HG03139 (cell line): ENCODE results near the gene LRRD1.
"Not testable (repeated sequence)": the region's sequence is repeated elsewhere in the genome, so short reads cannot be mapped to it uniquely, and the experiment has no call there.

Source experiments
- ATAC-seq: cut with Tn5 transposase; IDR thresholded peaks from one replicate; pipeline ENCODE4 v1.9.1; 2021; ENCODE audit not compliant: unreplicated experiment

Gene LRRD1

GRCh38 chr7:92142791-92143190, 36.2 kb downstream of the LRRD1 start:
- ATAC-seq, result not testable (repeated sequence)

- no peak for ATAC-seq
Observed at GRCh38 chr7:92141161-92141560, 37.8 kb downstream of the LRRD1 start.

- ATAC-seq, result no peak
Observed at GRCh38 chr7:92137557-92137956, 41.4 kb downstream of the LRRD1 start.

- ATAC-seq, result no peak
Observed at GRCh38 chr7:92135052-92135889, 43.7 kb downstream of the LRRD1 start.

GRCh38 chr7:92134271-92135051, 44.5 kb downstream of the LRRD1 start, which contains the start of gene CYP51A1:
Gene CYP51A1, minus strand, starts transcription at chr7:92134477. Its CDS starts 113 bp downstream, at chr7:92134364.
- peak; percentile 90 for ATAC-seq

- peak; percentile 22 for ATAC-seq
Observed at GRCh38 chr7:92133737-92134270, 45.1 kb downstream of the LRRD1 start.

GRCh38 chr7:92133133-92133736, 45.7 kb downstream of the LRRD1 start:
- peak; percentile 22 for ATAC-seq

- no peak for ATAC-seq
Observed at GRCh38 chr7:92131764-92132330, 47.1 kb downstream of the LRRD1 start.

GRCh38 chr7:92131093-92131492, 47.8 kb downstream of the LRRD1 start:
- no peak for ATAC-seq

- no peak for ATAC-seq
Observed at GRCh38 chr7:92121681-92122080, 57.3 kb downstream of the LRRD1 start.

GRCh38 chr7:92119213-92119759, 59.7 kb downstream of the LRRD1 start:
- ATAC-seq, result no peak

- ATAC-seq, result no peak
Observed at GRCh38 chr7:92116949-92117348, 62.0 kb downstream of the LRRD1 start.

GRCh38 chr7:92115821-92116220, 63.1 kb downstream of the LRRD1 start:
- no peak for ATAC-seq

- ATAC-seq, result no peak
Observed at GRCh38 chr7:92110857-92111256, 68.1 kb downstream of the LRRD1 start.

- ATAC-seq, result no peak
Observed at GRCh38 chr7:92108821-92109220, 70.1 kb downstream of the LRRD1 start.

- not testable (repeated sequence) for ATAC-seq
Observed at GRCh38 chr7:92102862-92103261, 76.1 kb downstream of the LRRD1 start.

GRCh38 chr7:92100534-92100933, 78.4 kb downstream of the LRRD1 start:
- no peak for ATAC-seq

- ATAC-seq, result no peak
Observed at GRCh38 chr7:92095380-92095779, 83.6 kb downstream of the LRRD1 start.
